Right lobe of liver (tissue), 6 donors: Measurements from ENCODE around the gene FBXO21. TPM values are rescaled to one million over a fixed set of nuclear protein-coding genes. Genes with fewer than 3 reads are reported as not detected.
"Not testable (repeated sequence)": the region's sequence is repeated elsewhere in the genome, so short reads cannot be mapped to it uniquely, and the experiment has no call there.

Experiments used
- ATAC-seq, 4 donors: fragments of 200-7000 bp; cut with Tn5 transposase; one replicate each; pipeline ENCODE4 v1.9.1; 2020; ENCODE audit warnings: mild to moderate bottlenecking in 4 of 4, moderate library complexity in 4 of 4
- DNase-seq, 3 donors: peaks; one replicate each; pipeline ENCODE4 v3.0.0-alpha.2; 2020
- H3K27ac ChIP-seq, 3 donors: fragments of 200-600 bp; one replicate each; pipeline ENCODE4 v1.8.0; 2022
- H3K27me3 ChIP-seq, 2 donors: fragments of 200-600 bp; one replicate each; pipeline ENCODE4 v1.8.0; 2022
- H3K36me3 ChIP-seq, 4 donors: fragments of 200-600 bp; sonication (generic) in 1 of 4; one replicate each; pipeline versions ENCODE4 v1.5.1 to v1.8.0; 2017 to 2022; ENCODE audit warnings: control low read depth in 1 of 4
- H3K4me1 ChIP-seq, 4 donors: fragments of 200-600 bp; sonication (generic) in 1 of 4; one replicate each; pipeline versions ENCODE4 v1.5.1 to v1.8.0; 2017 to 2022; ENCODE audit warnings: control low read depth in 1 of 4
- H3K4me3 ChIP-seq, 3 donors: fragments of 200-600 bp; one replicate each; pipeline ENCODE4 v1.8.0; 2022
- H3K9me3 ChIP-seq, 4 donors: fragments of 200-600 bp; sonication (generic) in 1 of 4; one replicate each; pipeline versions ENCODE4 v1.5.1 to v1.8.0; 2017 to 2022; ENCODE audit warnings: control low read depth in 1 of 4
- CTCF ChIP-seq, 4 donors: fragments of 200-600 bp in 3 of 4; fragments of 450-650 bp in 1 of 4; IDR thresholded peaks; one replicate each; pipeline versions ENCODE4 v1.5.1 to v1.8.0; 2016 to 2022; ENCODE audit warnings: antibody characterized with exemption in 4 of 4, mild to moderate bottlenecking in 2 of 4
- POLR2A ChIP-seq: fragments of 450-650 bp; IDR thresholded peaks from one replicate; pipeline ENCODE4 v1.6.1; 2017; ENCODE audit warnings: antibody characterized with exemption, mild to moderate bottlenecking
- WGBS: methylation state at CpG from one replicate; pipeline ENCODE4 v1.1.6; 2018; ENCODE audit warnings: low coverage, low lambda C conversion rate; ENCODE audit not compliant: insufficient coverage; ENCODE audit errors: missing lambda C conversion rate; 5-methylcytosine and 5-hydroxymethylcytosine counted together
- intact Hi-C, 2 donors: fragments of 100-400 bp; cut with DNase I; formaldehyde crosslinking; loops; one replicate each; pipeline versions ENCODE4 v1.11.2 to v1.14.1; 2022
- total RNA-seq, 6 experiments: library from RNA; depleted of rRNA in 2 of 6; stranded (reverse); fragments of >200 nt in 2 of 6; fragmentation: NEBNext Ultra II Directional in 3 of 6; extraction: Animal tissue kit (Norgen Biotek cat#: 25700) in 3 of 6; gene quantifications; one replicate each; pipeline versions ENCODE4 v1.1.0 to v1.2.4, GENCODE V29; 2016 to 2023
- donor health status: DM: no; HTN: yes; CAD: no.
- donor health status: DM: no; HTN: no; CAD: no.
- donor health status: DM: no; HTN: no; CAD: no.
- donor health status: DM: no; HTN: yes; CAD: no.
- donor health status: DM: no; HTN: yes; CAD: no.

FBXO21 gene
- total RNA-seq, 6 experiments from 2014 or later: 12.8 to 28.7 (median 20.1) TPM

DNA sequence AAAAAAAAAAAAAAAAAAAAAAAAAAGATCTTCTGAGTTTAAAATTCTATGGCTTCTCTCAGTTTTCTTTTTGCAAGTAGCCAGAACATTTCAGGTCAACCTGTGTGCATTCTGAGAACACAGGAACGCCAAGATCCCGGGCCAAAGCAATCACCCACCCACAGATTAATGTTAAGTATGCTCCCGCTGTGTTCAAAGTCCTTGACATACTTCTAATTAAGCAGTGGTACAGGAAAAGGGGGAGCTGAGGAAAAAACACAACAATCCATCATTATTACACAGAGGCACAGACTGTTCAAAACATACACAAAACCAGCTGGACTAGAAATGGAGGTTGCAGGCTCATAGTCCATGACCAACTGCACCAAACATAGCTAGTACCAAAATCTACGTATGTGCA lies 2.8 kb downstream of the FBXO21 start:
- H3K4me3 ChIP-seq: no peak overlapping the region
- peaks cover 0 to 30% (median 11%) of the 10 kb centered on the region in 4 donors for H3K4me1 ChIP-seq
- ATAC-seq (peak; percentile 9 to 51 (median 16)), DNase-seq (no peak)
- peaks cover 0 to 30% (median 10%) of the 10 kb centered on the region in 4 donors for H3K36me3 ChIP-seq
- WGBS: 13% methylated on average over 4 of the region's 4 CpGs
- intact Hi-C loops: no loop called here
- H3K27ac ChIP-seq: peak overlapping the region in 2 of 3 donors; percentile 14 to 86
- no peaks in the 10 kb centered on the region for H3K9me3 ChIP-seq
- no peaks in the 10 kb centered on the region for H3K27me3 ChIP-seq
- no peak for TF ChIP-seq POLR2A
- TF ChIP-seq CTCF (IDR thresholded peaks at IDR 0.05): no peak

GRCh38 chr12:117182866-117183265 lies 7.4 kb downstream of the FBXO21 start:
- Histone ChIP-seq H3K4me3 (no peak overlapping the region), H3K36me3 (peaks cover 0 to 55% (median 21%) of the 10 kb centered on the region in 4 donors), H3K4me1 (peaks cover 0 to 12% (median 4%) of the 10 kb centered on the region in 4 donors), H3K27me3 (no peaks in the 10 kb centered on the region), H3K9me3 (no peaks in the 10 kb centered on the region), H3K27ac (no peak overlapping the region)
- ATAC-seq (peak in 3 of 4 donors; percentile 30 to 65 (median 35)), DNase-seq (no peak)
- intact Hi-C loops: no loop called here
- TF ChIP-seq POLR2A (no peak), CTCF (IDR thresholded peaks at IDR 0.05) (no peak)
- WGBS: 24% methylated on average over 3 of the region's 3 CpGs

- H3K36me3 ChIP-seq: peaks cover 0 to 67% (median 24%) of the 10 kb centered on the region in 4 donors
- H3K9me3 ChIP-seq, DNase-seq, H3K27me3 ChIP-seq, H3K4me1 ChIP-seq, H3K4me3 ChIP-seq, ATAC-seq, intact Hi-C loops, H3K27ac ChIP-seq: not testable (repeated sequence)
- WGBS: 97% methylated on average over 7 of the region's 8 CpGs
Observed at GRCh38 chr12:117181468-117181843, 8.8 kb downstream of the FBXO21 start.

- no peak for ATAC-seq
- whole genome bisulfite sequencing: 97% methylated on average over 4 of the region's 4 CpGs
- Histone ChIP-seq H3K4me3 (no peak overlapping the region), H3K9me3 (no peaks in the 10 kb centered on the region), H3K27ac (no peak overlapping the region), H3K4me1 (no peaks in the 10 kb centered on the region), H3K27me3 (no peaks in the 10 kb centered on the region), H3K36me3 (peaks cover 0 to 67% (median 24%) of the 10 kb centered on the region in 4 donors)
- TF ChIP-seq CTCF (IDR thresholded peaks at IDR 0.05): no peak
- intact Hi-C loops: no loop called here
- no peak for DNase-seq
Observed at GRCh38 chr12:117180758-117181467, 9.4 kb downstream of the FBXO21 start.

GRCh38 chr12:117178745-117179144 lies 11.5 kb downstream of the FBXO21 start:
- H3K36me3 ChIP-seq: peaks cover 0 to 70% (median 31%) of the 10 kb centered on the region in 4 donors
- no peaks in the 10 kb centered on the region for H3K27me3 ChIP-seq
- WGBS: 100% methylated on average over 2 of the region's 2 CpGs
- no peak overlapping the region for H3K4me3 ChIP-seq
- ATAC-seq (no peak), DNase-seq (no peak)
- TF ChIP-seq POLR2A: no peak
- no peak for TF ChIP-seq CTCF (IDR thresholded peaks at IDR 0.05)
- no peaks in the 10 kb centered on the region for H3K9me3 ChIP-seq
- intact Hi-C loops: no loop called here
- no peak overlapping the region for H3K27ac ChIP-seq
- no peaks in the 10 kb centered on the region for H3K4me1 ChIP-seq
